Epithelial cell of esophagus (primary cell): Measurements from ENCODE around the gene PPP2R2B.
A peak's percentile ranks its signal among the peaks of the same experiment; 100 is the strongest.

Experiments
- DNase-seq: peaks from one replicate; pipeline ENCODE4 v3.0.0; 2010; ENCODE audit warnings: low read depth
- H3K4me3 ChIP-seq: 2 replicates; pipeline ENCODE4 v1.5.1; 2011; ENCODE audit warnings: mild to moderate bottlenecking, low read length, control low read depth
- CTCF ChIP-seq: IDR thresholded peaks from 2 replicates; pipeline ENCODE4 v1.5.1; 2011; ENCODE audit warnings: low read depth, mild to moderate bottlenecking, low read length, control low read depth, inconsistent platforms; ENCODE audit not compliant: insufficient read depth; ENCODE audit errors: missing control alignments

Gene PPP2R2B

GRCh38 chr5:146716636-146717035, 161.9 kb downstream of the PPP2R2B start:
- DNase-seq = no peak
- no peak for TF ChIP-seq CTCF
- no peak overlapping the region for H3K4me3 ChIP-seq

GRCh38 chr5:146710348-146710747, 168.2 kb downstream of the PPP2R2B start:
- TF ChIP-seq CTCF = no peak
- DNase-seq = peak; percentile 70
- no peak overlapping the region for H3K4me3 ChIP-seq

- H3K4me3 ChIP-seq = no peak overlapping the region
- DNase-seq = no peak
- no peak for TF ChIP-seq CTCF
Observed at GRCh38 chr5:146707316-146707715, 171.2 kb downstream of the PPP2R2B start.

- no peak for DNase-seq
- no peak overlapping the region for H3K4me3 ChIP-seq
- no peak for TF ChIP-seq CTCF
Observed at GRCh38 chr5:146706321-146706972, 172.1 kb downstream of the PPP2R2B start.

GRCh38 chr5:146704949-146705665, 173.4 kb downstream of the PPP2R2B start:
- H3K4me3 ChIP-seq = no peak overlapping the region
- TF ChIP-seq CTCF = no peak
- peak; percentile 26 for DNase-seq

- no peak overlapping the region for H3K4me3 ChIP-seq
- DNase-seq = peak; percentile 94
- TF ChIP-seq CTCF = no peak
Observed at GRCh38 chr5:146703899-146704298, 174.7 kb downstream of the PPP2R2B start.

- TF ChIP-seq CTCF = no peak
- peak; percentile 74 for DNase-seq
- H3K4me3 ChIP-seq = no peak overlapping the region
Observed at GRCh38 chr5:146703499-146703898, 175.1 kb downstream of the PPP2R2B start.
